ENCODE data around the gene GFER.
"Not testable (repeated sequence)": the region's sequence is repeated elsewhere in the genome, so short reads cannot be mapped to it uniquely, and the experiment has no call there.

Gene GFER

GRCh38 chr16:1983544-1984346 is at the start of gene GFER:
Gene GFER, plus strand, starts transcription at chr16:1984193. Its CDS starts 26 bp downstream, at chr16:1984219.
- peak; percentile 92 for DNase-seq

- DNase-seq = no peak
Measured at GRCh38 chr16:1936945-1937479, 47.0 kb upstream of the GFER start.

- DNase-seq = no peak
Measured at GRCh38 chr16:1938316-1938715, 45.7 kb upstream of the GFER start.

GRCh38 chr16:1938910-1939309 is 45.1 kb upstream of the GFER start:
- DNase-seq = no peak

GRCh38 chr16:1939833-1940232 is 44.2 kb upstream of the GFER start:
- DNase-seq = not testable (repeated sequence)

GRCh38 chr16:1940273-1941161 is 43.5 kb upstream of the GFER start:
- DNase-seq = no peak

GRCh38 chr16:1941162-1942046 is 42.6 kb upstream of the GFER start:
- DNase-seq = no peak

- DNase-seq = no peak
Measured at GRCh38 chr16:1942047-1942809, 41.8 kb upstream of the GFER start.

GRCh38 chr16:1942810-1943726 is 40.9 kb upstream of the GFER start, which contains the start of gene MSRB1:
Gene MSRB1, minus strand, starts transcription at chr16:1943199. Its CDS starts 43 bp downstream, at chr16:1943156.
- DNase-seq = peak; percentile 99

- DNase-seq = no peak
Measured at GRCh38 chr16:1944612-1945199, 39.3 kb upstream of the GFER start.

- DNase-seq = no peak
Measured at GRCh38 chr16:1945559-1946391, 38.2 kb upstream of the GFER start.

GRCh38 chr16:1946495-1947368 is 37.3 kb upstream of the GFER start:
- no peak for DNase-seq

GRCh38 chr16:1947369-1947670 is 36.7 kb upstream of the GFER start:
- no peak for DNase-seq

- DNase-seq = no peak
Measured at GRCh38 chr16:1949507-1949906, 34.5 kb upstream of the GFER start.

- DNase-seq = no peak
Measured at GRCh38 chr16:1950047-1950446, 33.9 kb upstream of the GFER start.

GRCh38 chr16:1950559-1950958 is 33.4 kb upstream of the GFER start:
- no peak for DNase-seq

- DNase-seq = no peak
Measured at GRCh38 chr16:1953734-1954133, 30.3 kb upstream of the GFER start.

- not testable (repeated sequence) for DNase-seq
Measured at GRCh38 chr16:1957434-1958142, 26.4 kb upstream of the GFER start.

Data from EL (cell line).